HG03342 (cell line): ENCODE measurements around the gene MARVELD3.

Experiments used
- ATAC-seq: cut with Tn5 transposase; IDR thresholded peaks from one replicate; pipeline ENCODE4 v1.9.1; 2021; ENCODE audit warnings: mild to moderate bottlenecking, moderate library complexity; ENCODE audit not compliant: unreplicated experiment

Gene MARVELD3

DNA sequence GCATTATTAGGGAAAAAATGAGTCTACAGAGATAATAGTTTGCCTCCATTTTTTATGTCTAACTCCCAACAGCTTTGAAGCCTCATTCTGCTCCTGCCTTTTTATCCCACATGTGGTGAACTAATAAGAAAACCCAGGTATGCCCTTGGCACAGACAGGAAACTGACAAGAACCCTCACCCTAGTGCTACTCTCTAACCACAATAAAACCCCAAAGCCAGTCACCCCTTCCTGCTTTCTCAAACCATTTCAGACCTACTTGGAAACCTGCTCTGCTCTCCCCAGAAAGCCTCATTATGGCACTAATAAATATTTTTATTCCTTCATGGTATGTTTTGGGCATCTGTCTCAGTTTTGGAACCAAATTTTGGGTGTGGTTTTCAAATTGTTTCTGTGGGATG is 3.9 kb upstream of the MARVELD3 start:
- no peak for ATAC-seq

- ATAC-seq = no peak
Observed at GRCh38 chr16:71623597-71623996, 2.4 kb upstream of the MARVELD3 start.

DNA sequence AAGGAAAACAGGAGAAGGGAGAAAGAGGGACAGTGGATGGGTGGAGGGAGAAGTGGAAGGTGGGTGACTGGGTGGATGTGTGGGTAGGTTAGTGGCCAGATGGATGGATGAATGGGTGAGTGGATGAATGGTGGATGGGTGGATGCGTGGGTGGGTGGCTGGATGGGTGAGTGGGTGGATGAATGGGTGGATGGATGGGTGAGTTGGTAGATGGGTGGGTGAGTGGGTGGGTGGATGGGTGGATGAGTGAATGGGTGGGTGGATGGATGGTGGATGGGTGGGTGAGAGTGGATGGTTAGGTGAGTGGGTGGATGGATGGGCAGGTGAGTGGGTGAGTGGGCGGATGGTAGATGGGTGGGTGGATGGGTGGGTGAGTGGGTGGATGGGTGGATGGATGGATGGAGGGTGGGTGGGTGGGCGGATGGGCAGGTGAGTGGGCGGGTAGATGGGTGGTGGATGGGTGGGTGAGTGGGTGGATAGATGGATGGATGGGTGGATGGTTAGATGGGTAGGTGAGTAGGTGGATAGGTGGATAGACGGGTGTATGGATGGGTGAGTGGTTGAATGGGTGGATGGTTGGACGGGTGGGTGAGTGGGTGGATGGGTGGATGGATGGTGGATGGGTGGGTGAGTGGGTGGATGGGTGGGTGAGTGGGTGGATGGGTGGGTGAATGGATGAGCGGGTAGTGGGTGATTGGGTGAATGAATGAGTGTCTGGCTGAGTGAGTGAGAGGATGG is 702 bp upstream of the MARVELD3 start:
- no peak for ATAC-seq

DNA sequence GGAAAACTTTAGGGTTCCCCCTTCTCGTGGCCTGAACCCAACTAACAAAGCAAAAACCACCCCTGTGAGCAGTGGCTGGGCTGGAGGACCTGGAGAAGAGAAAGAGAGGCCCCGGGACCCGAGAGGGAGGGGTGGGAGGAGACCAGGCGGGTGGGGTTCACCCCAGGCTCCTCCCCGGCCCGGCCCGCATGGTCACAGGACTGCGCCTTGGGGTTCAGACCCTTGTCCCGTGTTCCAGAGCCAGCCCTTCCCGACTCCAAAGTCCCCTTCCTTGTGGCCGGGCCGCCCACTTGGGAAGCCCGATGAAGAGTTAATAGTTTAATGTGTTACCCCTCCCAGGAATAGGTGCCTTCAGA is 852 bp downstream of the MARVELD3 start:
- no peak for ATAC-seq

GRCh38 chr16:71627731-71628181 is 1.8 kb downstream of the MARVELD3 start:
- ATAC-seq = no peak

- no peak for ATAC-seq
Observed at GRCh38 chr16:71628810-71629209, 2.8 kb downstream of the MARVELD3 start.

- no peak for ATAC-seq
Observed at GRCh38 chr16:71629278-71630016, 3.5 kb downstream of the MARVELD3 start.

GRCh38 chr16:71630808-71631207 is 4.8 kb downstream of the MARVELD3 start:
- no peak for ATAC-seq

- no peak for ATAC-seq
Observed at GRCh38 chr16:71631776-71632175, 5.8 kb downstream of the MARVELD3 start.

DNA sequence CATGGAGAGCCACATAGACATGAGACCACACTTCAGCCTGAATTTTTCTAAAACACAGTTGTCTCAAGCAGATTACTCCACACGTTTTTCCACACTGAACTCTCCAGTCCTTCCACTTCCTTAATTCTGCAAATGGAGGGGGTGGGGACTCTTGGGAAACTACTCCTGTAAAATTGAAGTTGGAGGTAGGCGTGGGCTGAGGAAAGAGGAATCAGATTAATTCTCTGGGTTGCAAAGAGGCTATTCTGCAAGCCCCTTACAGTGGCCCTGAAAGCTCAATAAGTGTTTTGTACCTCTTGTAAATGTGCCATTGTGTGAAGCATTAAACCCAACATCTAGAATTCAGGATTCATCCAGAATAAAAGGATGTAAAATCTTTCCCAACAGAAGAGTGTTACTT is 9.6 kb downstream of the MARVELD3 start:
- no peak for ATAC-seq

GRCh38 chr16:71637398-71637797 is 11.4 kb downstream of the MARVELD3 start:
- ATAC-seq = no peak

- no peak for ATAC-seq
Observed at GRCh38 chr16:71645450-71645849, 19.5 kb downstream of the MARVELD3 start.

DNA sequence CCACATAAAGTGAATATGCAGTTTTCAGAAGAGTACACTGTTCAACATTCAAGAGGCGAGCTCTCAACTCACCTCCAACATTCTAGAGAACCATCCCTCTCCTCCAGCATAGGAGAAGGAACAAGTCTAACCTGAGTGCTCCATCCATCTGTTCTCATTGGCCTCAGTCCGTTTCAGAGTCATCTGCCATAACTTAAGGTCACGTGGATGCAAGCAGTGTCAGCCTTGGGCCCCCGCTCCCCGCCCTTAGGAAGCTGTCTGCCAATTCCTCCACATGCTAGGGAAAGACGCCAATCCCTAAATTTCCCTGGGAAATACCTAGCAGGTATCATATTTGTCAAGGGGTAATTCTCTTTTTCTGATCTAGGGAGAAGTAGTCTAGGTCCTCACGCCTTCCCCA is 21.4 kb downstream of the MARVELD3 start:
- no peak for ATAC-seq

GRCh38 chr16:71648162-71648561 is 22.2 kb downstream of the MARVELD3 start:
- no peak for ATAC-seq

- no peak for ATAC-seq
Observed at GRCh38 chr16:71648921-71649320, 22.9 kb downstream of the MARVELD3 start.

- ATAC-seq = no peak
Observed at GRCh38 chr16:71649704-71650103, 23.7 kb downstream of the MARVELD3 start.

- no peak for ATAC-seq
Observed at GRCh38 chr16:71658771-71659170, 32.8 kb downstream of the MARVELD3 start.

GRCh38 chr16:71659471-71659870 is 33.5 kb downstream of the MARVELD3 start:
- no peak for ATAC-seq

DNA sequence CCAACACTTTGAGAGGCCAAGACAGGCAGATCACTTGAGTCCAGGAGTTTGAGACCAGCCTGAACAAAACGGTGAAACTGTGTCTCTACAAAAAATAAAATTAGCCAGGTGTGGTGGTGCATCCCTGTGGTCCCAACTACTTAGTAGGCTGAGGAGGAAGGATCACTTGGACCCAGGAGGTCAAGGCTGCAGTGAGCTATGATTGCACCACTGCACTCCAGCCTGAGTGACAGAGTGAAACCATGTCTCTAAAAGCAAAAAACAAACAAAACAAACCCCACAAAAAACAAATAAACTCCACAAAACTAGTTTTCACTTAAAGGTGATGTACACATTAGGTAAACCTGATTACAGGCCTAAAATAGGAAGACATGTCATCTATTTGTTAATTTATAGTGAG is 40.3 kb downstream of the MARVELD3 start:
- no peak for ATAC-seq

GRCh38 chr16:71666928-71667707 is 41.1 kb downstream of the MARVELD3 start:
- no peak for ATAC-seq

- ATAC-seq = no peak
Observed at GRCh38 chr16:71669926-71670536, 44.0 kb downstream of the MARVELD3 start.
